Activated CD8-positive, alpha-beta T cell treated with anti-CD3 and anti-CD28 coated beads, Interleukin-2, amount 10 ng/mL, durations not matched to agents 7 days and 5 days (primary cell): ENCODE data around the gene RHOBTB3. TPM values are rescaled to one million over a fixed set of nuclear protein-coding genes. Genes with fewer than 3 reads are reported as not detected.
"Not testable (repeated sequence)": the region's sequence is repeated elsewhere in the genome, so short reads cannot be mapped to it uniquely, and the experiment has no call there.

ENCODE experiments used
- ATAC-seq: fragments of 150-1000 bp; cut with Tn5 transposase; one replicate; pipeline ENCODE4 v1.10.0; 2021; ENCODE audit warnings: moderate library complexity
- CTCF ChIA-PET: fragments of 350-600 bp; sonication (Branson Sonifier 250); formaldehyde crosslinking; loops from one replicate; lab custom pipeline; 2021; ENCODE audit warnings: antibody characterized with exemption; lab: Charles Lee
- POLR2A ChIA-PET: fragments of 350-600 bp; sonication (Branson Sonifier 250); formaldehyde crosslinking; loops from one replicate; lab custom pipeline; 2021; ENCODE audit warnings: antibody characterized with exemption; lab: Charles Lee
- DNase-seq: peaks from one replicate; pipeline ENCODE4 v3.0.0-alpha.2; 2020
- H3K27ac Mint-ChIP-seq: one replicate; pipeline ENCODE4 v1.8.0; 2021; ENCODE audit warnings: mild to moderate bottlenecking, mixed read lengths
- H3K27me3 Mint-ChIP-seq: one replicate; pipeline ENCODE4 v1.8.0; 2021; ENCODE audit warnings: low read depth, mixed read lengths
- H3K36me3 Mint-ChIP-seq: one replicate; pipeline ENCODE4 v1.8.0; 2021; ENCODE audit warnings: low read depth, mixed read lengths
- H3K4me1 Mint-ChIP-seq: one replicate; pipeline ENCODE4 v1.8.0; 2021; ENCODE audit warnings: low read depth, mixed read lengths
- H3K4me3 Mint-ChIP-seq: one replicate; pipeline ENCODE4 v1.8.0; 2021; ENCODE audit warnings: mild to moderate bottlenecking, mixed read lengths
- H3K9me3 Mint-ChIP-seq: one replicate; pipeline ENCODE4 v1.8.0; 2022; ENCODE audit warnings: mixed read lengths; ENCODE audit not compliant: insufficient read depth
- total RNA-seq, 2 experiments: library from RNA; stranded (reverse); gene quantifications; one replicate each; pipeline ENCODE4 v1.2.3, GENCODE V29; 2021

The RHOBTB3 gene
- total RNA-seq, 2 experiments from 2014 or later = 0.21 to 0.32 TPM

DNA sequence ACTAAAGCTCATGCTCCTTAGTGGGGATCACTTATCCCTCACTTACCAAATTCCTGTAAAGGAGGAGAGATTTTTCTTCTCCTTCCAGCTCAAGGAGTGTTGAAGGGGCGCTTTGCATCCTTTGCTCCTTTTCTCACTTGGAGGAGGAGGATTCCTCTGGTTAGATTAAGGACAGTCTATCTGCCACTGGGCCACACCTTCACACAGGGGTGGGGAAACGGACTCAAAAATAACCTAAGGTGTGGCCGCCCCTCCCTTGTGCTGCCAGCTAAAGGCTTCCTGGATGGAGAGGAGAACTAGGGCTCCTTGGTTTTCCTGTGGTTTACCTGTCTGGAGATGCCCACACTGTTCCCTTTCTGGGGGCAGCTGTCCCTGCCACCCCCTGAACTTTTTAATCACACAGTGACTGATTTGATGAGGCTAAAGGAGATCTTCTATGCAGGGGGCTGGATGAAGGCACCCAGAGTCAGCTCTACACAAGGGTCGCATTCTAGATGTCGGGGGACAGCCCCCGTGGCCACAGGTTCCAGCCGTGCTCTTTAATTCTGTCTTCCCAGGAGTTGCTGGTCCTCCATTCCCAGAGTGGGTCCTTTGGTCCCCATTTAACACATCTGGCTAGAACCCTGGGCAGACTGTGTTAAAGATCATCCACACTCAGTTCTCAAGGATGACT, 77.0 kb downstream of the RHOBTB3 start:
- ATAC-seq = peak; percentile 5
- no peak for DNase-seq
- peaks cover 58% of the 10 kb centered on the region for H3K4me1 Mint-ChIP-seq
- H3K36me3 Mint-ChIP-seq = peaks cover 31% of the 10 kb centered on the region
- H3K27ac Mint-ChIP-seq = peak overlapping the region; percentile 85
- peak overlapping the region; percentile 58 for H3K4me3 Mint-ChIP-seq
- no peaks in the 10 kb centered on the region for H3K9me3 Mint-ChIP-seq
- POLR2A ChIA-PET = interaction anchor here (1.0 to 4.7 kb wide), 2 partner anchors 14 to 29 kb away, joined by 4 to 53 read pairs; partner anchors contain the start of gene GLRX
- H3K27me3 Mint-ChIP-seq = no peaks in the 10 kb centered on the region
- CTCF ChIA-PET = interaction anchor here (0.7 to 5.2 kb wide), 18 partner anchors 9 to 185 kb away, joined by 3 to 80 read pairs (median 4); partner anchors contain the start of gene GLRX

DNA sequence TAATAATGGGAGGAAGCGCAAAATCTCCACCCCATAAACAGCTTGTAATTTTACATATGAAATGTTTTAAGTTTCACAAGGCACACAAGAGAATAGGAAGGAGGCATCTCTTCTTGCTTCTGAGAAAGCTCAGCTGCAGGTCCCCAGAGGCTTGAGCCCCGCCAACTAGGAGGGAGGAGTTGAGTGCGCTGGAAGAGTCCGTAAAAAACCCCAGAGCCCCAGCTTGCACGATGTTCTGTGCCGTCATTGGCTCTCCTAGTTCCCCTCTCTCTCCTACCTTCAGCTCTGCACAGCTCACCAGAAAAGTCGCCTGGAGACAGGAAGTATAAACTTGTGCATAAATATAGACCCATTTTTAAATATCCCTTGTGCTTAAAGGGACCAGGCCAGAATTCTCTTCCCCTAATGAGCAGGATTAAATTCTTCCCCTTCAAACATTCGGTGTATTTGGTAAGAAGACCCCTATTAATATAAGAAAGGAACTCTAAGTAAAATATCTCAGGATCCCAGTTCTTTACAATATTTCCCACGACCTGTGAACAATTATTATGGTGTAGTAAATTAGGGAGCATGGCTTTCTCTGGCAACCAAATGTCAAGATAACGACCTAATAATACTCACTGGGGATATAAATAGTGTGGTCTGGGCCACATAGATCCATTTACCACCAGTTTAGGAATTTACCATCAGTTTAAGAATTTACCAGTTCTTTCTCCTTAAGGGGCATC, 77.7 kb downstream of the RHOBTB3 start:
- ChIA-PET CTCF (interaction anchor here (0.7 to 5.2 kb wide), 19 partner anchors 8 to 164 kb away, joined by 3 to 80 read pairs (median 4); partner anchors contain the start of gene GLRX), POLR2A (interaction anchor here (1.0 to 4.7 kb wide), 2 partner anchors 9 to 13 kb away, joined by 3 to 53 read pairs; partner anchors contain the start of gene GLRX)
- peak; percentile 100 for ATAC-seq
- Mint-ChIP-seq H3K36me3 (peaks cover 36% of the 10 kb centered on the region), H3K27me3 (no peaks in the 10 kb centered on the region), H3K4me3 (peak overlapping the region; percentile 58), H3K9me3 (no peaks in the 10 kb centered on the region), H3K4me1 (peaks cover 62% of the 10 kb centered on the region), H3K27ac (peak overlapping the region; percentile 85)
- DNase-seq = peak; percentile 92

DNA sequence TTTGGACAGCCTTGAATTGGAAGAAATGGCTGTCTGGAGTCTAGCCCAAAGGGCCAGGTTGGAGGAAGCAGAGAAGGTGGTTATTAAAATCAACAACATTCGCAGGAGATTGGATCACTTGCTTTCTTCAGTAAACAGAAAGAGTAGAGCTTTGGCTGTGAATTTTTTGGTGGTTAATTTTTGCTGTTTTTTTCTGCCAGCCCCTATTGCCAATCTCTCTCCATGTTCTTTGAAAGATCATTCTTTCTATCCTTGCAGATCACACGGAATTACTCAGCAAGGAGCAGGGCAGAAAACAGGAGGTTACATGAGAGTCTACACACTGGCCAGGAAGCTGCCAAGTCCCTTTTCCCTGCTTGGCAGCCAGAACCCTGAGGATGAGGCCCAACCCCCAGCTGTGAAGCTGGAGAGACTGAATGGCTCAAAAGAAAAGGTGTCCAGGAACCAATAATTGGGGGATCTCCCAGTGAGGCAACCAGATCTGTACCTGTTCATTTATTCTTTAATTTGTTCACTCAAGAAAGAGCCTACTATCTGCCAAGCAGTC, 78.4 kb downstream of the RHOBTB3 start:
- Mint-ChIP-seq H3K27me3 (no peaks in the 10 kb centered on the region), H3K4me3 (peak overlapping the region; percentile 72), H3K4me1 (peaks cover 64% of the 10 kb centered on the region), H3K9me3 (no peaks in the 10 kb centered on the region), H3K27ac (peak overlapping the region; percentile 85), H3K36me3 (peaks cover 43% of the 10 kb centered on the region)
- ATAC-seq (no peak), DNase-seq (no peak)
- POLR2A ChIA-PET = interaction anchor here (1.0 to 4.7 kb wide), 3 partner anchors 9 to 852 kb away, joined by 3 to 53 read pairs (median 3); partner anchors contain the start of gene GLRX
- CTCF ChIA-PET = interaction anchor here (1.1 to 5.2 kb wide), 15 partner anchors 8 to 165 kb away, joined by 3 to 80 read pairs (median 6); partner anchors contain the start of gene GLRX

DNA sequence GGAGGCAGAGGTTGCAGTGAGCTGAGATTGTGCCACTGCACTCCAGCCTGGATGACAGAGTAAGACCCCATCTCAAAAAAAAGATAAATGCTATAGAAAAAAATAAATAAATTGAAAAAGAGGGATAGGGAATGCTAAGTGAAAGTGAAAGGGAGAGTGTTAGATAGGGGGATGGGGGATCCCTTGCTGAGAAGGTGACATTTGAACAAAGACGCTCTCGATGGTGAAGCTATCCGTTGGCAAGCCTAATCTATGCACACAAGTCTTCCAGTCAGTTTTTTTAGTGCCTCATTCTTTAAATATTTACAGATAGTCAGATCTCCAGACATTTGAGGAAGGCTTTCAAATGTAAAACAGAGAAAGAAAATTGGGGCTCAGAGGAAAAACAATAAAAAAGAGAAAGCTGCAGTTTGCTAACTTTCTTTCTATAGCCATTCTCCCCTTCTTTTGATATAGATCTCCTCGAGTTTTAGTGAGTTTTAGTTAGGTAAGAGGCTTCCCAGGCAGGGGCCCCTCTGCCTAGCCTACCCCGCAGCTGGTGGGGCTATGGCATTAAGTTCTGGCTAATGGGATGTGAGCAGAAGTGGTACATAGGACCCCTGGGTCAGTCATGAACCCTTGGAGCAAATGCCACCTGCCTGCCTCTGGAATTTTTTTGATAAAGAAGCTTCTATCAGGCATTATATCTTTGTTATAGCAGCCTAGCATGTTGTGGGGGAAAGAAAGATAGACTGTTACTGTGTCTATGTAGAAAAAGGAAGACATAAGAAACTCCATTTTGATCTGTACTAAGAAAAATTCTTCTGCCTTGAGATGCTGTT, 79.4 kb downstream of the RHOBTB3 start:
- H3K4me1 Mint-ChIP-seq = peaks cover 73% of the 10 kb centered on the region
- ChIA-PET CTCF (interaction anchor here (0.9 to 5.2 kb wide), 12 partner anchors 9 to 144 kb away, joined by 3 to 80 read pairs (median 6); partner anchors contain the start of gene GLRX), POLR2A (interaction anchor here (1.1 to 4.7 kb wide), 3 partner anchors 12 to 851 kb away, joined by 3 to 53 read pairs (median 5); partner anchors contain the start of gene GLRX)
- peaks cover 50% of the 10 kb centered on the region for H3K36me3 Mint-ChIP-seq
- no peak for DNase-seq
- H3K27ac Mint-ChIP-seq = peak overlapping the region; percentile 85
- ATAC-seq = no peak
- peak overlapping the region; percentile 72 for H3K4me3 Mint-ChIP-seq
- H3K27me3 Mint-ChIP-seq = no peaks in the 10 kb centered on the region
- H3K9me3 Mint-ChIP-seq = no peaks in the 10 kb centered on the region

DNA sequence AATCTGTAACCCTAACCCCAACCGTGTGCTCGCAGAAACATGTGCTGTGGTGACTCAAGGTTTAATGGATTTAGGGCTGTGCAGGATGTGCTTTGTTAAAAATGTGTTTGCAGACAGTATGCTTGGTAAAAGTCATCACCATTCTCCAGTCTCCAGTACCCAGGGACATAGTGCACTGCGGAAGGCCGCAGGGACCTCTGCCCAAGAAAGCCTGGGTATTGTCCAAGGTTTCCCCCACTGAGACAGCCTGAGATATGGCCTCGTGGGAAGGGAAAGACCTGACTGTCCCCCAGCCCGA, 79.9 kb downstream of the RHOBTB3 start:
- H3K27me3 Mint-ChIP-seq, DNase-seq, H3K9me3 Mint-ChIP-seq, ATAC-seq: not testable (repeated sequence)
- Mint-ChIP-seq H3K4me1 (peaks cover 78% of the 10 kb centered on the region), H3K27ac (peak overlapping the region; percentile 82), H3K4me3 (peak overlapping the region; percentile 72), H3K36me3 (peaks cover 56% of the 10 kb centered on the region)
- ChIA-PET POLR2A (interaction anchor here (1.2 to 4.7 kb wide), 2 partner anchors 11 to 24 kb away, joined by 5 to 53 read pairs; partner anchors contain the start of gene GLRX), CTCF (interaction anchor here (0.9 to 5.2 kb wide), 8 partner anchors 8 to 145 kb away, joined by 3 to 80 read pairs (median 4); no protein-coding TSS in a partner anchor)

DNA sequence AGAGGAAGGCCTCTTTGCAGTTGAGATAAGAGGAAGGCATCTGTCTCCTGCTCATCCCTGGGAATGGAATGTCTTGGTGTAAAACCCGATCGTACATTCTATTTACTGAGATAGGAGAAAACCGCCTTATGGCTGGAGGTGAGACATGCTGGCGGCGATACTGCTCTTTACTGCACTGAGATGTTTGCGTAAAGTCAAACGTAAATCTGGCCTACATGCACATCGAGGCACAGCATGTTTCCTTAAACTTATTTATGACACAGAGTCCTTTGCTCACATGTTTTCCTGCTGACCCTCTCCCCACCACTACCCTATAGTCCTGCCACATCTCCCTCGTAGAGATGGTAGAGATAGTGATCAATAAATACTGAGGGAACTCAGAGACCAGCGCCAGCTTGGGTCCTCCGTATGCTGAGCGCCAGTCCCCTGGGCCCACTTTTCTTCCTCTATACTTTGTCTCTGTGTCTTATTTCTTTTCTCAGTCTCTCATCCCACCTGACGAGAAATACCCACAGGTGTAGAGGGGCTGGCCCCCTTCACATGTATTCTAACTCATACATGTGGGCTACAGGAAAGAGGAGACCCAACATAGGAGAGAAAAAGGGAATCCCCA, 80.4 kb downstream of the RHOBTB3 start:
- H3K9me3 Mint-ChIP-seq, H3K27me3 Mint-ChIP-seq, ATAC-seq, DNase-seq: not testable (repeated sequence)
- peaks cover 83% of the 10 kb centered on the region for H3K4me1 Mint-ChIP-seq
- peaks cover 57% of the 10 kb centered on the region for H3K36me3 Mint-ChIP-seq
- H3K27ac Mint-ChIP-seq = peak overlapping the region; percentile 72
- POLR2A ChIA-PET = interaction anchor here (1.6 to 4.7 kb wide), 2 partner anchors 11 kb away, joined by 6 to 53 read pairs; partner anchors contain the start of gene GLRX
- peak overlapping the region; percentile 53 for H3K4me3 Mint-ChIP-seq
- CTCF ChIA-PET = interaction anchor here (1.2 to 4.3 kb wide), 7 partner anchors 10 to 35 kb away, joined by 3 to 80 read pairs (median 5); partner anchors contain the start of gene GLRX

DNA sequence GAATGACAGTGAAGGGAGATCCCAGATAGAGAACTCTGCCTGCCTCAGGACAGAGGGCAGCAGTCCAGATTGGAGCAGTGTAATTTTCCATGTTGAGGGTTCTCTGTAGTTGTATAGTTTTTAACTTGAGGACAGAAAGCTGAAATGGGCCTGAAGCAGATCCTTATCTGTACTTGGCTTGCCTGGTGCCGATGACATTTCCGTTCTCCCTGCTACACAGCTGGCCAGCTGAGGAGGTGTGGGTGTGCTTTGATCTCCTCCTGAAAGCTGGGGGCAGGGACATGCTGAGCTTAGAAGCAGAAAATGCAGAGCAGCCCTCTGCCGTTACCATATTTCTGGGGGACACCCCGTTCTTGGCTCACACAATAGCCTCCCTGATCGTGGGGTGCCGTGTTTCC, 80.9 kb downstream of the RHOBTB3 start:
- Mint-ChIP-seq H3K9me3 (no peaks in the 10 kb centered on the region), H3K4me1 (peaks cover 88% of the 10 kb centered on the region), H3K4me3 (peak overlapping the region; percentile 53), H3K36me3 (peaks cover 59% of the 10 kb centered on the region), H3K27me3 (no peaks in the 10 kb centered on the region), H3K27ac (peak overlapping the region; percentile 72)
- ChIA-PET CTCF (interaction anchor here (1.2 to 3.2 kb wide), 5 partner anchors 7 to 35 kb away, joined by 3 to 15 read pairs (median 4); partner anchors contain the start of gene GLRX), POLR2A (interaction anchor here (0.7 to 1.6 kb wide), 3 partner anchors 10 to 13 kb away, joined by 3 to 6 read pairs (median 3); partner anchors contain the start of gene GLRX)
- DNase-seq (peak; percentile 56), ATAC-seq (peak; percentile 38)

DNA sequence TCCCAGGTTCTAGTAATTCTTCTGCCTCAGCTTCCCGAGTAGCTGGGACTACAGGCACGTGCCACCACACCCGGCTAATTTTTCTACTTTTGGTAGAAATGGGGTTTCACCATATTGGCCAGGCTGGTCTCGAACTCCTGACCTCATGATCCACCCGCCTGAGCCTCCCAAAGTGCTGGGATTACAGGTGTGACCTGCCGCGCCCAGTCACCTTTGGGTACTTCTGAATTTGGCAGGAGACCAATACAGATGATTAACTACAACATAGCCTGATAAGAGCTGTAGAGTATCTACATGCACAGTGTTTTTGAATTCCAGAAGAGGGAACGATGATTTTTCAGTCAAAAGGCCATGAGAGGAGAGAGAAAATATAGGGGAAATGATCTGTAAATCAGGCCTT, 81.9 kb downstream of the RHOBTB3 start:
- DNase-seq, H3K27me3 Mint-ChIP-seq, H3K9me3 Mint-ChIP-seq, H3K27ac Mint-ChIP-seq, ATAC-seq, H3K4me3 Mint-ChIP-seq: not testable (repeated sequence)
- ChIA-PET POLR2A (interaction anchor here (1.6 kb wide), 1 partner anchor 10 kb away, joined by 6 read pairs; the partner anchor contains the start of gene GLRX), CTCF (interaction anchor here (1.3 to 3.2 kb wide), 5 partner anchors 8 to 34 kb away, joined by 3 to 15 read pairs (median 3); partner anchors contain the start of gene GLRX)
- Mint-ChIP-seq H3K4me1 (peaks cover 90% of the 10 kb centered on the region), H3K36me3 (peaks cover 61% of the 10 kb centered on the region)

DNA sequence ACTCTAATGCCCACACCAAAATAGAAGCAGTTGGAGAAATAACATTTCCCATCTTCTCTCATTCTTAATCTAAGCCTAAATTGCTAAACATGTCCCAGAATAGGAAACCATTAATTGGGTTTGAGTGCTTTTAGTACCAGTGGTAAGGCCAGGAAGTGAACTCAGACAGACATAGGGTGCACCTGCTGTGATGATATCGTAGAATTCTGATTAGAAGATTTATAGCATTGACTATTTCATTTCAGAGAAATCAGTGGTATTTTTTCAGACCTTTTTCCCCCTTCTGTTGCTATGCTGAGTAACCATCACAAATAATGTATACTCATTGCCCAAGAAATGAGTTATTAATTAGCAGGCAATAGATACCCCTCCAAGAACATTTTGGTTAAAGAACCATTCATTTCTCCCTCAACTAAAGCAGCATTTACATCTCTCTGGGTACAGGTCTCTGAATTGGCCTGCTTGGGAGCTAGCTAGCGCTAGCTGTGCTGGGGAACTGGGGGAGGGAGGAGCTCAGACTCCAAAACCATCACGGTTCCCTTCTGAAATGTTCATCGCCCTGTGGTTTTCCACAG, 84.1 kb downstream of the RHOBTB3 start:
- Mint-ChIP-seq H3K4me1 (peaks cover 87% of the 10 kb centered on the region), H3K36me3 (peaks cover 64% of the 10 kb centered on the region), H3K27me3 (no peaks in the 10 kb centered on the region), H3K9me3 (no peaks in the 10 kb centered on the region), H3K27ac (peak overlapping the region; percentile 14), H3K4me3 (no peak overlapping the region)
- ChIA-PET CTCF (interaction anchor here (2.3 kb wide), 1 partner anchor 34 kb away, joined by 11 read pairs; no protein-coding TSS in a partner anchor), POLR2A (no interaction called here)
- no peak for DNase-seq
- no peak for ATAC-seq

DNA sequence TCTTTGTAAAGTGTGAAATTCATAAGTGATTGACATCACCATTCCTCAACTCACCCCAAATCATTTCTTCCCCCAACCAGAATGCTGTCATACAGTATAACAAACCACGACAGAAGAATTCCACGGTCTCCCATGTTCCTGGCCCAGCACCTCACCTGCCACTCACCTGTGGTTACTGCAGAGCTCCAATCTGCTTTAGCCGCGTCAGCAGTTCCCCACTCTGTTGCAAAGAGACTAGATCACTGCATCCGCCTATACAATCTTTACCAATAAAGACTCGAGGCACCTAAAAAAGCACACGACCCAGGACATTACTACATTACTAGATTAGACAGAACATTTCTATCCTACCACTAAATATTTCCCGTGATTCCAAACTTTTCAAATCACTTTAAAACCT, 85.2 kb downstream of the RHOBTB3 start:
- Mint-ChIP-seq H3K4me3 (no peak overlapping the region), H3K9me3 (no peaks in the 10 kb centered on the region), H3K36me3 (peaks cover 64% of the 10 kb centered on the region), H3K4me1 (peaks cover 87% of the 10 kb centered on the region), H3K27me3 (no peaks in the 10 kb centered on the region), H3K27ac (peak overlapping the region; percentile 6)
- DNase-seq (no peak), ATAC-seq (no peak)
- CTCF ChIA-PET = interaction anchor here (0.8 to 9.8 kb wide), 6 partner anchors 8 to 1053 kb away, joined by 3 to 130 read pairs (median 3); no protein-coding TSS in a partner anchor
- POLR2A ChIA-PET = no interaction called here
